HG02610 (cell line): ENCODE data around the gene CYP2S1.
"Not testable (repeated sequence)": the region's sequence is repeated elsewhere in the genome, so short reads cannot be mapped to it uniquely, and the experiment has no call there.

ENCODE experiments used
- ATAC-seq: cut with Tn5 transposase; IDR thresholded peaks from one replicate; pipeline ENCODE4 v1.9.1; 2021; ENCODE audit warnings: mild to moderate bottlenecking, moderate library complexity; ENCODE audit not compliant: unreplicated experiment

Gene CYP2S1, protein sequence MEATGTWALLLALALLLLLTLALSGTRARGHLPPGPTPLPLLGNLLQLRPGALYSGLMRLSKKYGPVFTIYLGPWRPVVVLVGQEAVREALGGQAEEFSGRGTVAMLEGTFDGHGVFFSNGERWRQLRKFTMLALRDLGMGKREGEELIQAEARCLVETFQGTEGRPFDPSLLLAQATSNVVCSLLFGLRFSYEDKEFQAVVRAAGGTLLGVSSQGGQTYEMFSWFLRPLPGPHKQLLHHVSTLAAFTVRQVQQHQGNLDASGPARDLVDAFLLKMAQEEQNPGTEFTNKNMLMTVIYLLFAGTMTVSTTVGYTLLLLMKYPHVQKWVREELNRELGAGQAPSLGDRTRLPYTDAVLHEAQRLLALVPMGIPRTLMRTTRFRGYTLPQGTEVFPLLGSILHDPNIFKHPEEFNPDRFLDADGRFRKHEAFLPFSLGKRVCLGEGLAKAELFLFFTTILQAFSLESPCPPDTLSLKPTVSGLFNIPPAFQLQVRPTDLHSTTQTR

DNA sequence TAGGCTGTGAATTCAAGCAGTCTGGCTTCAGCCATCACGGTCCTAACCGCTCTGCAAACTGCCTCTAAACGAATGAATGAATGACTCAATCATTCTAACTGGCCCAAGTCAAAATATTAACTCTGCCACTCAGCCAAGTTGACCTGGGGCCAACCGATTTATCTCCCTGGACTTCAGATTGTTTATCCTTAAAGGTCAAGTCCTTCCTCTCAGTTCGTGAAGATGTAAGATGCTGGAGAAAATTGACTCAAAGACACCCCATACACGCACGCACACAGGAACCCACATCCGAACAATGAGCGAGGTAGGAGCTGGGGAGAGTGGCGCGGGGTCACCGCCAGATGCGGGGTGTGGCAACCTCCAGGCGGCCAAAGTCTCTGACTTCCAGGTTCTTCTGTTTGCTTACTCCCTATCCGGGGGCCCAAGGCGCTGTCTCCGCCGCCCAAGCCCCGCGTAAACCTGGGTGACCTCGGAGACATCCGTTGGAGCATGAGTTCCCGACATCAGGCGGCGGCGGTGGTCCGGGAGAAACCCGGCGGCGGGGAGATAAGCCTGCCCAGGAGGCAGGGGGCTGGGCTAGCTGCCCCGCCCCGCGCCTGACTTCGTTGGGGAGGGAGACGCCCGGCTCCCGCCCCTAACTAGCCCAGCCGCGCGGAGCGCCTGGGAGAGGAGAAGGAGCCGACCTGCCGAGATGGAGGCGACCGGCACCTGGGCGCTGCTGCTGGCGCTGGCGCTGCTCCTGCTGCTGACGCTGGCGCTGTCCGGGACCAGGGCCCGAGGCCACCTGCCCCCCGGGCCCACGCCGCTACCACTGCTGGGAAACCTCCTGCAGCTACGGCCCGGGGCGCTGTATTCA lies at the start of gene CYP2S1:
Gene CYP2S1, plus strand, starts transcription at position 646 of the 856 bp plus-strand sequence. Its CDS starts 46 bp downstream, at position 692.
- no peak for ATAC-seq

DNA sequence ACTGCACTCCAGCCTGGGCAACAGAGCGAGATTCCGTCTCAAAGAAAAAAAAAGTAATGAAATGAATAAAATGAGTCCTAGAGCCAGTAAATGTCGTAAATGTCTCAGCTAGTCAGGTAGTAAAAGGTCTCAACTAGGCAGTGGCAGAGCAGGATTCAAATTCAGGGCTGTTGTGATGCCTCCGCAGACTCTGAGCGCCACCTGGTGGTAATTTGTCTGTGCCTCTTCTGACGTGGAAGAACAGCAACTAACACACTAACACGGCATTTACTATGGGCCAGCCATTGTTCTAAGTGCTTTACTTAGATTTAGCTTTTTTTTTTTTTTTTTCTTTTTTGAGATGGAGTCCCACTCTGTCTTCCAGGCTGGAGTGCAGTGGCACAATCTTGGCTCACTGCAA lies 48.6 kb upstream of the CYP2S1 start:
- no peak for ATAC-seq

DNA sequence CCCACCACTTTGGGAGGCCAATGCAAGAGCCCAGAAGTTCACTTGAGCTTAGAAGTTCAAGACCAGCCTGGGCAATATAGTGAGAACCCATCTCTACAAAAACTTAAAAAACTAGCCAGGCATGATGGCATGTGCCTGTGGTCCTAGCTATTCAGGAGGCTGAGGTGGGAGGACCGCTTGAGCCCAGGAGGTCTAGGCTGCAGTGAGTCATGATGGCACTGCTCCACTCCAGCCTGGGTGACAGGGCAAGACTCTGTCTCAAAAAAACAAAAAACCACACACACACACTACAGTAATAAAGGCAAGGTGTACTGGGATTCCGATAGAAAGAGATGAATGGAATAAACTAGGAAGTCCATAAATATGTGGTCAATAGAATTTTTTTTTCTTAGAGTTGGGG lies 43.2 kb upstream of the CYP2S1 start:
- ATAC-seq = no peak

DNA sequence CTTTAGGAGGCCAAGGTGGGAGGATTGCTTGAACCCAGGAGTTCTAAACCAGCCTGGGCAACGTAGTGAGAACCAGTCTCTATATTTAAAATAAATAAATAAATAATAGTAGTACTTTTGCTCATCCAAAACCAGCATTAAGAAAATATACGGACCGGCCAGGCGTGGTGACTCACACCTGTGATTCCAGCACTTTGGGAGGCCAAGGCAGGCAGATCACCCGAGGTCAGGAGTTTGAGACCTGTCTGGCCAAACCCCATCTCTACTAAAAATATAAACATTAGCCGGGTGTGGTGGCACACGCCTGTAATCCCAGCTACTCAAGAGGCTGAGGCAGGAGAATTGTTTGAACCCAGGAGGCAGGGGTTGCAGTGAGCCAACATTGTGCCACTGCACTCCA lies 42.0 kb upstream of the CYP2S1 start:
- not testable (repeated sequence) for ATAC-seq

DNA sequence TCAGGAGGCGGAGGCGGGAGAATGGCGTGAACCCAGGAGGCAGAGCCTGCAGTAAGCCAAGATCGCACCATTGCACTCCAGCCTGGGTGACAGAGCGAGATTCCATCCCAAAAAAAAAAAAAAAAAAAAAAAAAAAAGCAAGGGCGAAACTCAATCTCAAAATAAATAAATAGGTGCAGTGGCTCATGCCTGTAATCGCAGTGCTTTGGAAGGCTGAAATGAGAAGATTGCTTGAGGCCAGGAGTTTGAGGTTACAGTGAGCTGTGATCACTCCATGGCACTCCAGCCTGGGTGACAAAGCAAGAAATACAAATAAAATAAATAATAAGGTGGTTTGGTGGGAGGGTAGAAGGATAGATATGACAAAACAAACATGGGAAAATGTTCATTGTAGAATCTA lies 39.0 kb upstream of the CYP2S1 start:
- ATAC-seq = no peak

DNA sequence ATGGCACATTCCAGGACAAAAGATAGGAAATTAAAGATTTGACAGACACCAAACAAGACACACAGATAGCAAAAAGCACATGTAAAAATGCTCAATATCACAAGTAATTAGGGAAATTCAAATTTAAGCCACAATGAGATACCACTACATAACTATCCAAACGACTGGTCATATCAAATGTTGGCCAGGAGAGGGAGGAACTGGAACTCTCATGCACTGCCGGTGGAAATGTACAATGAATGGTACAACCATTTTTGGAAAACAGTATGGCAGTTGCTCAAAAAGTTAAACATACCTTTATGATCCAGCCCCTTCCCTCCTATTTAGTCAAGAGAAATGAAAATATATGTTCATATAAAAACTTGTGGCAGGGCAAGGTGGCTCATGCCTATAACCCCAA lies 36.8 kb upstream of the CYP2S1 start:
- ATAC-seq = no peak

DNA sequence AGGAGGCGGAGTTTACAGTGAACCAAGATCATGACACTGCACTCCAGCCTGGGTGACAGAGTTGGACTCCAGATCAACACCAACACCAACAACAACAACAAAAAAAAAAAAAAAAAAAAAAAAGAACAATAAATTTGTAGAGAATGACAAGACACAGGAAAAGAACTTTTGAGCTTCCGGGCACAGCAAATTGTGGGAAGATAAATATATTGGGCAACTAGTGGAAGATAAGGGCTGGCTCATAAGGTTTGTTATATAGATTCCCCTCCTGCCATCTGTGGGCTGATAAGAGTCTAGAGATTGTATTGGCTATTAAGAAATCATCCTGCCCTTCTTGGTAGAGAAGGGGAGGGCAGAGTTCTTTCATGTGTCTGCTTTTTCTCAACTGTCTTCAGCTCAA lies 33.1 kb upstream of the CYP2S1 start:
- no peak for ATAC-seq

DNA sequence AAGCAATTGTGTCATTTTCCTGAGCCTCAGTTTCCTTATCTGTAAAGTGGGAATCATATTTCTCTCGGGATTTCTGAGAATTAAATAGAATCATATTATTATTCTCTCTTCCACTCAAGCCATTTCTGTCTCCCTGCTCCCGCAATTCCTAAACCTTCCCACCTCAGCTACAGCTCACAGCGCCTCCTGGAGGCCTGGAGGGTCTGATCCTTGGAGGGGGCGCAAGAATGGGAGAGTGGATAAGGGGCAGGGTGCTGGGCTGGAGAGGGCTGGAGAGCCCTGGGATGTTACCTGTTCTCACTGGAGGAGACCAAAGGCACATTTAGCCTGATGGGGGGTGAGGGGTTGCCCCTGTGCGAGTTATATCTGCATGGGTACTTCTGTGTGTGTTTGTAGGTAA lies 31.1 kb upstream of the CYP2S1 start:
- no peak for ATAC-seq

DNA sequence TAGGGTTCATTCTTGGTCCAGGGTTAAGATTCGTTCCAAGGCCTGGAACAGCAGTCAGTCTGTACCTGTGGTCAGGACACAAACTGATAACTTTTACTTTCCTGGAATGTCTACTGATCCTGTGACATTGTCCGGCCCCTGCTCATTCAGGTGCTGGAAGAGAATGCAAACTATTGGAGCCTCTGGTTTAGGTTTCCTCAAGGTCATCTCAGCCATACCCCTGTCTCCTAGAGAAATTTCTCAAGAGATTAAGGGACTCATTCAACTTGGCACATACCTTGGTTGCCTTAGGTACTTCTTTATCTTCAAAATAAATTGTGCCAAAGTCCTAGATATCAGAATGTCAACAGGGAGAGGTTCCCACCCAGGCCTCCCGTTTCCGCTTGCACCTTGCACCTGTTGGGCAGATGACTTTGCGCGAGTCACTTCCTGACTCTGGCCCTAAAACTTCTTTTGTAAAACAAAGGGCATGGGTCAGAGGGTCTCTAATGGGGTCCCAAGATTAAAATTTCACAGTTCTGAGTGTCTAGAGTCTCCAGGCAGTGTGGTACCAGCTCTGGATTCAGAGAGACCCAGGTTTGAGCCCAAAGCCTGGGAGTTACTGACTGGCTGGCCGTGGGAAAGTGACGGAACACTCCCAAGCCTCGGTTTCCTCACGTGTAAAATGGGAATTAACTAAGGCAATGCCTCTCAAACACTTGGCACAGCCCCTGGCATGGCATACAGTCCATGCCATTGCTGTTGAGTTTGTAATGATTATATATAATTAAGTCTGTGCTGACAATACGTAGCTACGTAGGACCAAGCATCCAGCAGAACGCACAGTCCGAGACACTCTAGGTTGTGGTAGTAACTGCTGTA lies 25.8 kb upstream of the CYP2S1 start:
- ATAC-seq = no peak

DNA sequence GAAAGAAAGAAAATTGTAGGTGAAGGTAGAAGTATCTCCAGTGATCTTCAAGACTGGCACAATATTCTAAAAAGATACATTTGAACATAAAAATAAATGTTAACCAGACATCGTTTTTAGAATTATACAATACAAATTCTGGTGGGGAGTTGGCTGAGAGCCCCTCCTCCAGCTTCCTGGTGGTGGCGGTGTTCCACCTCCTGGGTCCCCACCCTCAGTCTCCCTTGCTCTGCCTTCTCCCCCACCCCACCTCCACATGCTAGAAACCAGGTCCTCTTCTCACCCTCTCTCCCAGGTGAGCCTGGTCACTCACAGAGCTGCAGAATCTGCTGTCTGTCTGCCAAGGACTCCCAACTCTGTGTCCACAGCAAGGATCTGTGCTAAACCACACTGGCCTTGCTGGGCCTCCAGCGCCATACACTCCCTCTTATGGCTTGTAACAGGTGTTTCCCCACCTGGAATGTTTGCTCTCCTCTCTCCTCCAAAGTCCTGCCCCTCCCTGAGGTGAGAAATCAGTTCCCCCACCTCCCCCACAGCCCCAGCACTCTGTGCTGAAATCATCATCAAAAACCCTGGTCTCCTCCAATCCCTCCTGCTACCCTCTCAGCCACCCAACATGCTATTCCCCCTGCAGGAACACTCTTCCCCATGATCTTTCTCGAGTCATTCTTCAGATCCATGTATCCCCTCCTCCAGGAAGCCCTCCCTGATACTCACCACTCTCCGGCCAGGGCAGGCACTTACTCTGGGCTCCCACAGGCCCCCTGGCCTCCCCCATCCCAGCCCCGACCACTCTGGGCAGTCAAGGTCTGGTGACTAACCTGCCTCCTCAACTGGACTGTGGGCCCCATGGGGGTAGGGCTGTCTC lies 20.5 kb upstream of the CYP2S1 start:
- ATAC-seq = no peak

DNA sequence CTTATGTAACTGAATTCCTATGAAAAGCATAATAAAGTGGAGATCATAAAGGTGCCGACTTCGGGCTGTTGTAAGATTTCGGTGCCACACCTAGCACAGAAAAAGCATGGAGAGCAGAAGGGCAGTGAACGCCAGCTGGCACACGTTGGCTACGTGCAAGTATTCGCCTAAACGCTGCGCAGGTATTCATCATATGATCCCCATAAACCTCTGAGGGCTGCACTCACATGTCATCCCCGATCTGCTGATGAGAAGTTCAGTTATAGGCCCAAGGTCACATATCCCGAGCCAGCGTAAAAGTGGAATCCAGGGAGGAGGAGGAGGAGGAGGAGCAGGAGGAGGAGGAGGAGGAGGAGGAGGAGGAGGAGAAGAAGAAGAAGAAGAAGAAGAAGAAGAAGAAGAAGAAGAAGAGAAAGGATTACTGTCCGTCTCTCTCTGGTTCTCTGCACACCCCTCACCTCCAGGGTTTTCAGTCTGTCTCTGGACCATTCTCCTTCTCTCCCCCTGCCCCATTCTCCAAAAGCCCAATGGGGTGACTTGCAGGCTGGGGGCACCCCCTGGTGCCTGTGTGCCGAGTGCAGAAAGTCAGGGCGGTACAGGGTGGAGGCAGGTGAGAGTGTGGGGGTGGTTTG lies 18.6 kb upstream of the CYP2S1 start:
- ATAC-seq = no peak

DNA sequence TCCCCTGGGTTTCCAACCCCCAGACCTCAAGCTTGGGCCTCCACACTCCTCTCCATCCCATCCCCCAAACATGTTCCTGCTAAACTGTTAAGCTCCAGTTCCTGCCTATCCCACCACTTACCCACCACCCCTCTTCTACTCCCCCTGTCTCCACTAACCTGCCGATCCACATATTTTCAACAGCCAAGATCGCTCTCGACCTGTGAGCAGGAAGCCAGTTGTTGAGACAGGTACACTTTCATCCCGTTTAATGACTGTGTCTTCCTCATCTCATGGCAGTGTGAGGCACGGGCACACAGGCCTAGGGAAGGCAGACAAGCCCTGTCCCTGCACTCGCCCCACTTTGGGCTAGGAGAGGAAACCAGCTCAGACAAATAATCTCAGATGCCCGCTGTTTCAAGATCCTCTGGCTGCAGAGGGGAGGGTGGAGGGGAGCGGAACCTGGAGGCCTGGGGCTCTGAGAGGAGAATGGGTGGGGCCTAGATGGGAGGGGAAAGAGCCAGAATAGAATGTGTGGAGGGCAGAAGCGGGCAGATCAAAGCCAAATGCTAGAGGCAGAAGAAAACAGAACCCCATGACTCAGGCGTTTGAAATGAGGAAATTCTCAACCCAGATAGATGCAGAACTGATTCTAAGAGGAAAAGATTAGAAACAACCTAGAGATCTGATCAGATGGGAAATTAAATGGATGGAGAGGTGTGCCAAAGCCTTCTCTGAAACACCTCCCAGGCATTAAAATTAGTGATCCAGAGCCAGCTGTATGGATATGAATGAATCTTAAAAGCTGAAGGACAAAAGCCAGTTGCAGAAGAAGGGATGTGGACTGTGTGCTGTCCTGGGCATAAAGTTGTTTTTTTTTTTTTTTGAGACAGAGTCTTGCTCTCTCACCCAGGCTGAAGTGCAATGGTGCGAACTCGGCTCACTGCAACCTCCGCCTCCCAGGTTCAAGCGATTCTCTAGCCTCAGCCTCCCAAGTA lies 16.9 kb upstream of the CYP2S1 start:
- ATAC-seq = no peak

DNA sequence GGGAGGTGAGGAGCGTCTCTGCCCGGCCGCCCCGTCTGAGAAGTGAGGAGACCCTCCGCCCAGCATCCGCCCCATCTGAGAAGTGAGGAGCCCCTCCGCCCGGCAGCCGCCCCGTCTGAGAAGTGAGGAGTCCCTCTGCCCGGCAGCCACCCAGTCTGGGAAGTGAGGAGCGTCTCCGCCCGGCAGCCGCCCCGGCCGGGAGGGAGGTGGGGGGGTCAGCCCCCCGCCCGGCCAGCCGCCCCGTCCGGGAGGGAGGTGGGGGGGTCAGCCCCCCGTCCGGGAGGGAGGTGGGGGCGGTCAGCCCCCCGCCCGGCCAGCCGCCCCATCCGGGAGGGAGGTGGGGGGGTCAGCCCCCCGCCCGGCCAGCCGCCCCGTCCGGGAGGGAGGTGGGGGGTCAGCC lies 12.8 kb upstream of the CYP2S1 start:
- ATAC-seq = not testable (repeated sequence)

DNA sequence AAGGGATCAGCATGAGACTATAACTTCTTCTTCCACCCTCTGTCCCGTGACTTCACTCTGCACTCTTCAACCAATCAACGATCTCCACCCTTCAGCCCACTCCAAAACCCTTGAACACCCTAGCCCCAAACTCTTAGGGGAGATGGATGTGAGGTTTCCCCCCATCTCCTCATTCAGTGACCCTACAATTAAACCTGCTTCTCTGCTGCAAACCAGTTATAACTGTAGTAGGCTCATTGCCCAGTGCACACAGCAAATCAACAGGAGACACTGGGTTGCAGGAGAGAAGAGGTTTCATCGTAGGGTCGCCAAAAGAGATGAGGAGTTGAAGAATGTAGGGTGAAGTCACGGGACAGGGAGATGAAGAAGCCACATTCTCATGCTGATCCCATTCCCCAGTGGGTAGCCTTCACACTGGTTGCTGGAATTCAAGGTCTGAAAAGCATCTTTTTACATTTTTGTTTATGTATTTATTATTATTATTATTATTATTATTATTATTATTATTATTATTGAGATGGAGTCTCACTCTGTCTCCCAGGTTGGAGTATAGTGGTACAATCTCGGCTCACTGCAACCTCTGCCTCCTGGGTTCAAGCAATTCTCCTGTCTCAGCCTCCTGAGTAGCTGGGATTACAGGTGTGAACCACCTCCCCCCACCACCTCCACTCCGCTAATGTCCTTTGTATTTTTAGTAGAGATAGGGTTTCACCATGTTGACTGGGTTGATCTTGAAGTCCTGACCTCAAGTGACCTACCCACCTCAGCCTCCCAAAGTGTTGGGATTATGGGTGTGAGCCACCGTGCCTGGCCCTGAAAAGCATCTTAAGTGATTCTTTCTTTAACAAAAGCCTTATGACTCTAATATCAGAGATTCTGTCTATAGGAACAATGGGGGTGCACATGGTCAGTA lies 5.8 kb upstream of the CYP2S1 start:
- ATAC-seq = no peak

DNA sequence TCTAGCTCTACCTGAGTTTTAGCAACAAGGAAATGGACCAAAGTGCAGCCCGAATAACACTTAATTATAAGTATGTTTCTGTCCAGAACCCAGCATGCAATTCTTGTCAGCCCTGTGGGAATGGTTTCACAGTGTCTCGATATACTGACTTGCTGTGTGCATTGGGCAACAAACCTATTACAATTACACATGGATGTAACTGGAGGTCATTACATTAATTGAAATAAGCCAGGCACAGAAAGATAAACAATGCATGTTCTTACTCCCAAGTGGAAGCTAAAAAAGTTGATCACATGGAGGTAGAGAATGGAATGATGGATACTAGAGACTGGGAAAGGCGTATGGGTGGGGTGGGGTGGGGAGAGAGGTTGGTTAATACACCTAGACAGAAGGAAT lies 5.1 kb upstream of the CYP2S1 start:
- ATAC-seq = no peak

DNA sequence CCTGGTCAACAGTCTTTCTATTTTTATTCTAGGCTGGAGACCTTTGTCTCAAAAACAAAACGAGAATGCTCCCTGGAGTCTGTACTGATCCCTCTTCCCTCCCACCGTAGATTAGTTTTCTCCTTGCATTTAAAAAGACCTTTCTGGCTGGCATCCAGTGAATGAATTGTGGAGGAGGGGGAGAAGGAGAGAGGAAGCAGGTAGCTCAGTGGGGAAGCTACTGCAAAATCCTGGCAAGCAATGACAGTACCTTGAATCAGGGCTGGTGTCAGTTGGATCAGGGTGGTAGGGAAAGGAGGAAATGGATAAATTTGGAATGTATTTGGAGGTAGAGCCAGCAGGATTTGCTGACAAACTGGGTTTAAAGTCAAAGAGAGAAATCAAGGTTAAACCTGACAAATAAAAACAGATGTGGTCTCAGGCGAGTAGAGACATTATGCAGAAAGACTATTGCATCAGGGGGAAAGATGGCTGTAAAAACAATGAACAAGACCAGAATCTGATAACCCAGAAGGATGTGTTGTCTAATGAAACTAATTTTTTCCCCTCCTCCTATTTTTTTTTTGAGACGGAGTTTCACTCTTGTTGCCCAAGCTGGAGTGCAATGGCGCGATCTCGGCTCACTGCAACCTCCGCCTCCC lies 3.5 kb upstream of the CYP2S1 start:
- ATAC-seq = no peak
